Smooth muscle cell (in vitro differentiated cells): Measurements from ENCODE around the gene PDLIM5. TPM values are rescaled to one million over a fixed set of nuclear protein-coding genes. Genes with fewer than 3 reads are reported as not detected.

ENCODE experiments used
- DNase-seq: peaks from one replicate; lab custom pipeline; 2025; ENCODE audit not compliant: unreplicated experiment; lab: John Stamatoyannopoulos, UW
- H2AFZ ChIP-seq: fragments of 200-600 bp; sonication (generic); 2 replicates; pipeline ENCODE4 v1.6.0; 2016; ENCODE audit warnings: antibody characterized with exemption, low read depth, mild to moderate bottlenecking
- H3F3A ChIP-seq: fragments of 200-600 bp; sonication (generic); 2 replicates; pipeline ENCODE4 v1.6.0; 2017; ENCODE audit warnings: antibody characterized with exemption, low read depth
- H3K27ac ChIP-seq: fragments of 200-600 bp; sonication (generic); 2 replicates; pipeline ENCODE4 v1.5.1; 2016; ENCODE audit warnings: low read depth, mild to moderate bottlenecking
- H3K27me3 ChIP-seq: fragments of 200-600 bp; sonication (generic); 2 replicates; pipeline ENCODE4 v1.6.1; 2016; ENCODE audit warnings: low read depth, mild to moderate bottlenecking
- H3K36me3 ChIP-seq: fragments of 200-600 bp; sonication (generic); 2 replicates; pipeline ENCODE4 v1.5.1; 2016; ENCODE audit warnings: low read depth
- H3K4me1 ChIP-seq: fragments of 200-600 bp; sonication (generic); 2 replicates; pipeline ENCODE4 v1.5.1; 2016; ENCODE audit warnings: low read depth
- H3K4me2 ChIP-seq: fragments of 200-600 bp; sonication (generic); 2 replicates; pipeline ENCODE4 v1.6.0; 2016; ENCODE audit warnings: mild to moderate bottlenecking
- H3K4me3 ChIP-seq: fragments of 200-600 bp; sonication (generic); 2 replicates; pipeline ENCODE4 v1.5.1; 2016; ENCODE audit warnings: mild to moderate bottlenecking
- H3K79me2 ChIP-seq: fragments of 200-600 bp; sonication (generic); 2 replicates; pipeline ENCODE4 v1.6.0; 2016; ENCODE audit warnings: low read depth, mild to moderate bottlenecking
- H3K9ac ChIP-seq: fragments of 200-600 bp; sonication (generic); 2 replicates; pipeline ENCODE4 v1.6.0; 2016; ENCODE audit warnings: low read depth
- H3K9me3 ChIP-seq: fragments of 200-600 bp; sonication (generic); replicated peaks from 2 replicates; pipeline ENCODE4 v1.5.1; 2016; ENCODE audit warnings: low read depth
- H4K20me1 ChIP-seq: fragments of 200-600 bp; sonication (generic); 2 replicates; pipeline ENCODE4 v1.6.0; 2016; ENCODE audit warnings: low read depth
- CTCF ChIP-seq: fragments of 200-600 bp; sonication (generic); IDR thresholded peaks from 2 replicates; pipeline ENCODE4 v1.5.1; 2017; ENCODE audit warnings: borderline replicate concordance, mild to moderate bottlenecking, antibody characterized with exemption; ENCODE audit not compliant: insufficient read depth, poor library complexity, severe bottlenecking
- WGBS: methylation state at CpG from one replicate; pipeline ENCODE4 v1.1.7; 2016; ENCODE audit warnings: low lambda C conversion rate; 5-methylcytosine and 5-hydroxymethylcytosine counted together
- polyA plus RNA-seq: library from polyadenylated mRNA; unstranded; fragments of >200 nt; fragmentation: Nextera tagmentation; extraction: Ambion mirVana; gene quantifications from 2 replicates; pipeline ENCODE4 v1.2.1, GENCODE V29; 2016
- total RNA-seq: library from RNA; depleted of rRNA; stranded (reverse); fragments of >200 nt; gene quantifications from 2 replicates; pipeline ENCODE4 v1.2.3, GENCODE V29; 2014

PDLIM5 gene
- total and polyA plus RNA-seq, 2 experiments from 2014 or later, result 129 to 150 TPM

GRCh38 chr4:94605241-94605805, 153.6 kb downstream of the PDLIM5 start:
- no peaks in the 10 kb centered on the region for H3K9me3 ChIP-seq
- WGBS, result 95% methylated on average over 3 of the region's 3 CpGs
- H3K27ac ChIP-seq, result no peak overlapping the region
- peaks cover 27% of the 10 kb centered on the region for H4K20me1 ChIP-seq
- no peaks in the 10 kb centered on the region for H3K27me3 ChIP-seq
- no peak for TF ChIP-seq CTCF
- H3K4me1 ChIP-seq, result no peaks in the 10 kb centered on the region
- no peak overlapping the region for H3K4me2 ChIP-seq
- no peak overlapping the region for H2AFZ ChIP-seq
- no peaks in the 10 kb centered on the region for H3K79me2 ChIP-seq
- H3K9ac ChIP-seq, result no peak overlapping the region
- no peaks in the 10 kb centered on the region for H3F3A ChIP-seq
- no peak overlapping the region for H3K4me3 ChIP-seq
- no peaks in the 10 kb centered on the region for H3K36me3 ChIP-seq
- no peak for DNase-seq

- TF ChIP-seq CTCF, result no peak
- no peak overlapping the region for H2AFZ ChIP-seq
- peaks cover 9% of the 10 kb centered on the region for H3K4me1 ChIP-seq
Observed at GRCh38 chr4:94610145-94610544, 158.4 kb downstream of the PDLIM5 start.

GRCh38 chr4:94613248-94613647, 161.5 kb downstream of the PDLIM5 start:
- Histone ChIP-seq H3K79me2 (peaks cover 9% of the 10 kb centered on the region), H3K4me1 (peaks cover 9% of the 10 kb centered on the region), H3K4me3 (no peak overlapping the region), H3K27me3 (no peaks in the 10 kb centered on the region), H4K20me1 (peaks cover 38% of the 10 kb centered on the region), H3K36me3 (no peaks in the 10 kb centered on the region), H3K9me3 (no peaks in the 10 kb centered on the region), H3K9ac (no peak overlapping the region), H3K4me2 (peak overlapping the region; percentile 78), H2AFZ (no peak overlapping the region), H3F3A (peaks cover 3% of the 10 kb centered on the region), H3K27ac (peak overlapping the region; percentile 49)
- no peak for DNase-seq
- 50% methylated on average over 1 of the region's 1 CpG for WGBS
- TF ChIP-seq CTCF, result no peak

More at GRCh38 chr4:94610145-94610544, 158.4 kb downstream of the PDLIM5 start:
- no peaks in the 10 kb centered on the region for H3K27me3 ChIP-seq
- H4K20me1 ChIP-seq, result peaks cover 30% of the 10 kb centered on the region
- peaks cover 9% of the 10 kb centered on the region for H3K79me2 ChIP-seq
- H3F3A ChIP-seq, result peaks cover 3% of the 10 kb centered on the region
- no peak overlapping the region for H3K9ac ChIP-seq
- no peak overlapping the region for H3K4me3 ChIP-seq
- no peaks in the 10 kb centered on the region for H3K36me3 ChIP-seq
- 96% methylated on average over 6 of the region's 6 CpGs for WGBS
- no peak overlapping the region for H3K27ac ChIP-seq
- H3K4me2 ChIP-seq, result no peak overlapping the region
- no peaks in the 10 kb centered on the region for H3K9me3 ChIP-seq
- no peak for DNase-seq

GRCh38 chr4:94615451-94615850, 163.7 kb downstream of the PDLIM5 start:
- Histone ChIP-seq H3K27ac (no peak overlapping the region), H2AFZ (no peak overlapping the region), H3K27me3 (no peaks in the 10 kb centered on the region), H3K4me3 (no peak overlapping the region), H3K9me3 (no peaks in the 10 kb centered on the region), H4K20me1 (peaks cover 34% of the 10 kb centered on the region), H3K4me2 (no peak overlapping the region), H3K36me3 (peaks cover 7% of the 10 kb centered on the region), H3F3A (peaks cover 3% of the 10 kb centered on the region), H3K4me1 (peaks cover 9% of the 10 kb centered on the region), H3K79me2 (peaks cover 9% of the 10 kb centered on the region), H3K9ac (no peak overlapping the region)
- WGBS, result 71% methylated on average over 4 of the region's 4 CpGs
- DNase-seq, result no peak
- no peak for TF ChIP-seq CTCF
